CD14-positive monocyte (primary cell): Measurements from ENCODE around the gene BCL2L15. TPM values are rescaled to one million over a fixed set of nuclear protein-coding genes. Genes with fewer than 3 reads are reported as not detected.

Experiments
- DNase-seq, 3 donors: peaks; one replicate each; pipeline ENCODE4 v3.0.0-alpha.2; 2011 to 2022
- H2AFZ ChIP-seq: 2 replicates; pipeline ENCODE4 v1.6.0; 2012; ENCODE audit warnings: mild to moderate bottlenecking, low read depth, low read length, inconsistent platforms; ENCODE audit not compliant: insufficient read depth, poor library complexity, severe bottlenecking
- H3K27ac ChIP-seq, 2 donors: 1 replicate in 1 of 2; 2 replicates in 1 of 2; pipeline ENCODE4 v1.5.1; 2012 to 2013; ENCODE audit warnings: low read length in 2 of 2, control low read depth in 1 of 2, inconsistent platforms in 1 of 2, low read depth in 1 of 2, mild to moderate bottlenecking in 1 of 2
- H3K27me3 ChIP-seq, 2 donors: one replicate each; pipeline versions ENCODE4 v1.6.0 to v1.6.1; 2011 to 2013; ENCODE audit warnings: low read length in 2 of 2; ENCODE audit not compliant: control insufficient read depth in 2 of 2, insufficient read depth in 2 of 2
- H3K36me3 ChIP-seq, 2 donors: replicated peaks in 1 of 2; 1 replicate in 1 of 2; 2 replicates in 1 of 2; pipeline versions ENCODE4 v1.5.1 to v1.6.1; 2012 to 2013; ENCODE audit warnings: low read length in 2 of 2, control low read depth in 1 of 2, inconsistent platforms in 1 of 2, mild to moderate bottlenecking in 1 of 2; ENCODE audit not compliant: insufficient read depth in 2 of 2, control insufficient read depth in 1 of 2
- H3K4me1 ChIP-seq, 2 donors: 1 replicate in 1 of 2; 2 replicates in 1 of 2; pipeline versions ENCODE4 v1.5.1 to v1.6.1; 2012 to 2013; ENCODE audit warnings: low read length in 2 of 2, control low read depth in 1 of 2, inconsistent platforms in 1 of 2, mild to moderate bottlenecking in 1 of 2, moderate library complexity in 1 of 2; ENCODE audit not compliant: insufficient read depth in 2 of 2, control insufficient read depth in 1 of 2
- H3K4me2 ChIP-seq: replicated peaks from 2 replicates; pipeline ENCODE3; 2012; ENCODE audit warnings: low read length, moderate library complexity, mild to moderate bottlenecking; ENCODE audit not compliant: poor library complexity, severe bottlenecking; ENCODE audit errors: extremely low read depth
- H3K4me3 ChIP-seq, 3 experiments: fragments of 200-600 bp in 1 of 3; sonication (generic) in 1 of 3; replicated peaks in 1 of 3; 1 replicate in 2 of 3; 2 replicates in 1 of 3; pipeline ENCODE4 v1.5.1; 2011 to 2013; ENCODE audit warnings: low read length in 3 of 3, mild to moderate bottlenecking in 3 of 3, control low read depth in 2 of 3, low read depth in 2 of 3, inconsistent platforms in 1 of 3, moderate library complexity in 1 of 3
- H3K79me2 ChIP-seq: 2 replicates; pipeline ENCODE4 v1.6.0; 2012; ENCODE audit warnings: mild to moderate bottlenecking, control low read depth, inconsistent platforms, low read length, moderate library complexity; ENCODE audit not compliant: insufficient read depth
- H3K9ac ChIP-seq: 2 replicates; pipeline ENCODE4 v1.6.0; 2017; ENCODE audit warnings: low read length, mild to moderate bottlenecking; ENCODE audit not compliant: insufficient read depth, poor library complexity, severe bottlenecking
- H3K9me3 ChIP-seq, 2 donors: replicated peaks in 1 of 2; 1 replicate in 1 of 2; 2 replicates in 1 of 2; pipeline versions ENCODE4 v1.5.1 to v1.6.1; 2012 to 2013; ENCODE audit warnings: low read length in 2 of 2, control low read depth in 1 of 2; ENCODE audit not compliant: control insufficient read depth in 1 of 2, insufficient read depth in 1 of 2
- H4K20me1 ChIP-seq: 2 replicates; pipeline ENCODE4 v1.6.0; 2012; ENCODE audit warnings: mild to moderate bottlenecking, low read length, control low read depth, moderate library complexity; ENCODE audit not compliant: insufficient read depth
- H3K27ac Mint-ChIP-seq, 7 donors: one replicate each; pipeline ENCODE4 v1.8.0; 2020; ENCODE audit warnings: mild to moderate bottlenecking in 7 of 7, mixed read lengths in 7 of 7, moderate library complexity in 6 of 7, inconsistent platforms in 2 of 7
- H3K27me3 Mint-ChIP-seq, 3 donors: one replicate each; pipeline ENCODE4 v1.8.0; 2021 to 2022; ENCODE audit warnings: low read depth in 3 of 3, mild to moderate bottlenecking in 3 of 3, mixed read lengths in 3 of 3, moderate library complexity in 3 of 3, inconsistent platforms in 1 of 3
- H3K36me3 Mint-ChIP-seq, 2 donors: one replicate each; pipeline ENCODE4 v1.8.0; 2020; ENCODE audit warnings: mixed read lengths in 2 of 2, inconsistent platforms in 1 of 2, mild to moderate bottlenecking in 1 of 2
- H3K4me1 Mint-ChIP-seq: one replicate; pipeline ENCODE4 v1.8.0; 2020; ENCODE audit warnings: mild to moderate bottlenecking, mixed read lengths
- H3K4me3 Mint-ChIP-seq, 2 donors: one replicate each; pipeline ENCODE4 v1.8.0; 2020; ENCODE audit warnings: mild to moderate bottlenecking in 2 of 2, mixed read lengths in 2 of 2, moderate library complexity in 1 of 2
- H3K9me3 Mint-ChIP-seq, 7 donors: one replicate each; pipeline ENCODE4 v1.8.0; 2020 to 2022; ENCODE audit warnings: mixed read lengths in 7 of 7, mild to moderate bottlenecking in 6 of 7, moderate library complexity in 6 of 7, inconsistent platforms in 2 of 7
- WGBS: methylation state at CpG from one replicate; pipeline ENCODE4 v1.1.5; 2013; ENCODE audit warnings: missing lambda C conversion rate; ENCODE audit not compliant: insufficient coverage; 5-methylcytosine and 5-hydroxymethylcytosine counted together
- intact Hi-C, 2 donors: fragments of 100-400 bp; cut with micrococcal nuclease; formaldehyde crosslinking; loops; one replicate each; pipeline versions ENCODE4 v1.15.0 to v1.15.1; 2023
- polyA plus RNA-seq, 3 donors: library from polyadenylated mRNA; depleted of rRNA in 1 of 3; unstranded in 2 of 3; stranded (reverse) in 1 of 3; fragments of 300-500 nt in 2 of 3; fragments of >200 nt in 1 of 3; fragmentation: Illumina TruSeq in 2 of 3; gene quantifications; 1 replicate in 2 of 3; 2 replicates in 1 of 3; pipeline ENCODE4 v1.2.3, GENCODE V29; 2012 to 2021
- TF ChIP-seq, protein P1 (sequence below): fragments of 200-600 bp; IDR thresholded peaks from one replicate; pipeline ENCODE4 v1.8.0; 2022; ENCODE audit warnings: antibody characterized with exemption, mild to moderate bottlenecking

The BCL2L15 gene
- polyA plus RNA-seq, 3 donors, result 0.73 TPM; not detected in 2

GRCh38 chr1:113929750-113930498, 42.5 kb upstream of the BCL2L15 start:
- intact Hi-C loops, result loop anchor here (1.0 to 5.0 kb wide), 3 partner anchors 25 to 63 kb away; partner anchors contain the start of genes DCLRE1B (in 2 of the 2) and PTPN22 (in 1 of the 2)
- peaks cover 43 to 58% of the 10 kb centered on the region in 2 donors for H3K4me1 ChIP-seq
- H3K27ac Mint-ChIP-seq, result peak overlapping the region; percentile 98 to 100 (median 99)
- peaks cover 4 to 5% of the 10 kb centered on the region in 2 donors for H3K36me3 Mint-ChIP-seq
- no peaks in the 10 kb centered on the region for H3K9me3 ChIP-seq
- peaks cover 63% of the 10 kb centered on the region for H3K79me2 ChIP-seq
- peak overlapping the region; percentile 98 for H3K9ac ChIP-seq
- H3K27me3 ChIP-seq, result no peaks in the 10 kb centered on the region
- H3K27me3 Mint-ChIP-seq, result peaks cover 1 to 3% (median 2%) of the 10 kb centered on the region in 3 donors
- DNase-seq, result peak; percentile 49 to 81 (median 59)
- peak overlapping the region; percentile 70 to 99 (median 94) for H3K4me3 ChIP-seq
- H3K9me3 Mint-ChIP-seq, result peaks cover 0 to under 1% (median 0%) of the 10 kb centered on the region in 7 donors
- WGBS, result under 1% methylated on average over 53 of the region's 64 CpGs
- no peaks in the 10 kb centered on the region for H3K36me3 ChIP-seq
- peak overlapping the region; percentile 80 for H3K4me2 ChIP-seq
- peak overlapping the region; percentile 95 for H2AFZ ChIP-seq
- peaks cover 52% of the 10 kb centered on the region for H3K4me1 Mint-ChIP-seq
- H4K20me1 ChIP-seq, result peaks cover 48% of the 10 kb centered on the region
- H3K27ac ChIP-seq, result peak overlapping the region; percentile 91 to 99
- TF ChIP-seq, protein P1, sequence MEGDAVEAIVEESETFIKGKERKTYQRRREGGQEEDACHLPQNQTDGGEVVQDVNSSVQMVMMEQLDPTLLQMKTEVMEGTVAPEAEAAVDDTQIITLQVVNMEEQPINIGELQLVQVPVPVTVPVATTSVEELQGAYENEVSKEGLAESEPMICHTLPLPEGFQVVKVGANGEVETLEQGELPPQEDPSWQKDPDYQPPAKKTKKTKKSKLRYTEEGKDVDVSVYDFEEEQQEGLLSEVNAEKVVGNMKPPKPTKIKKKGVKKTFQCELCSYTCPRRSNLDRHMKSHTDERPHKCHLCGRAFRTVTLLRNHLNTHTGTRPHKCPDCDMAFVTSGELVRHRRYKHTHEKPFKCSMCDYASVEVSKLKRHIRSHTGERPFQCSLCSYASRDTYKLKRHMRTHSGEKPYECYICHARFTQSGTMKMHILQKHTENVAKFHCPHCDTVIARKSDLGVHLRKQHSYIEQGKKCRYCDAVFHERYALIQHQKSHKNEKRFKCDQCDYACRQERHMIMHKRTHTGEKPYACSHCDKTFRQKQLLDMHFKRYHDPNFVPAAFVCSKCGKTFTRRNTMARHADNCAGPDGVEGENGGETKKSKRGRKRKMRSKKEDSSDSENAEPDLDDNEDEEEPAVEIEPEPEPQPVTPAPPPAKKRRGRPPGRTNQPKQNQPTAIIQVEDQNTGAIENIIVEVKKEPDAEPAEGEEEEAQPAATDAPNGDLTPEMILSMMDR, result peak; percentile 18
- peak overlapping the region; percentile 95 to 96 for H3K4me3 Mint-ChIP-seq

GRCh38 chr1:113928941-113929749, 41.8 kb upstream of the BCL2L15 start, which contains the start of gene HIPK1:
HIPK1 (plus strand) TSS chr1:113929324.
- H3K4me3 ChIP-seq, result peak within 1 kb of the TSS; percentile 70 to 99 (median 94)
- H3K36me3 ChIP-seq, result no peaks in the 10 kb centered on the region
- no peaks in the 10 kb centered on the region for H3K9me3 Mint-ChIP-seq
- peak within 1 kb of the TSS; percentile 95 for H2AFZ ChIP-seq
- H3K27ac ChIP-seq, result peak within 1 kb of the TSS; percentile 91 to 99
- H3K27me3 Mint-ChIP-seq, result peaks cover 1 to 5% (median 2%) of the 10 kb centered on the region in 3 donors
- peaks cover 4 to 5% of the 10 kb centered on the region in 2 donors for H3K36me3 Mint-ChIP-seq
- H3K9me3 ChIP-seq, result no peaks in the 10 kb centered on the region
- H3K27me3 ChIP-seq, result no peaks in the 10 kb centered on the region
- H3K9ac ChIP-seq, result peak within 1 kb of the TSS; percentile 98
- intact Hi-C loops, result loop anchor here (1.0 kb wide), 1 partner anchor 24 kb away; the partner anchor contains the start of gene DCLRE1B (in 2 of the 2)
- WGBS, result under 1% methylated on average over 57 of the region's 61 CpGs
- H3K4me3 Mint-ChIP-seq, result peak within 1 kb of the TSS; percentile 96 to 99
- TF ChIP-seq, protein P1, result no peak
- H3K4me2 ChIP-seq, result peak within 1 kb of the TSS; percentile 80
- peak within 1 kb of the TSS; percentile 99 to 100 (median 100) for H3K27ac Mint-ChIP-seq
- H3K79me2 ChIP-seq, result peaks cover 55% of the 10 kb centered on the region
- peaks cover 40% of the 10 kb centered on the region for H4K20me1 ChIP-seq
- peaks cover 45 to 52% of the 10 kb centered on the region in 2 donors for H3K4me1 ChIP-seq
- peaks cover 51% of the 10 kb centered on the region for H3K4me1 Mint-ChIP-seq
- peak; percentile 86 to 87 (median 87) for DNase-seq
